Stimulated activated CD4-positive, alpha-beta T cell treated with anti-CD3 and anti-CD28 coated beads, Interleukin-15, amount 100 ng/mL, for 48 hours (primary cell): Measurements from ENCODE around the gene RABEP1.

Source experiments
- DNase-seq, 2 donors: peaks; one replicate each; pipeline ENCODE4 v3.0.0-alpha.2; 2020; ENCODE audit warnings: low read depth in 2 of 2

The RABEP1 gene

DNA sequence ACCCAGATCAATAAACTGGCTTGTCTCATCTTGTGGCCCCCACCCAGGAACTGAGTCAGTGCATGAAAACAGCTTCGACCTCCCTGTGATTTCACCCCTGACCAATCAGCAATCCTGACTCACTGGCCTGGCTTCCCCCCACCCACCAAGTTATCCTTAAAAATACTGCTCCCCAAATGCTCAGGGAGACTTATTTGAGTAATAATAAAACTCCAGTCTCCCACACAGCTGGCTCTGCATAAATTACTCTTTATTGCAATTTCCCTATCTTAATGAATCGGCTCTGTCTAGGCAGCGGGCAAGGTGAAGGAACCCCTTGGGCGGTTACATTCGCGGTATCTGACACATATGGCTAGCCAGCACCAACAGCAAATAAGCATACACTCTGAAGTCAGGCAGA, 9.8 kb upstream of the RABEP1 start:
- DNase-seq, result peak; percentile 30 to 33

- DNase-seq, result peak in 1 of 2 donors; percentile 10
These were observed 646 bp downstream of the RABEP1 start for GRCh38 chr17:5282642-5283217.

DNA sequence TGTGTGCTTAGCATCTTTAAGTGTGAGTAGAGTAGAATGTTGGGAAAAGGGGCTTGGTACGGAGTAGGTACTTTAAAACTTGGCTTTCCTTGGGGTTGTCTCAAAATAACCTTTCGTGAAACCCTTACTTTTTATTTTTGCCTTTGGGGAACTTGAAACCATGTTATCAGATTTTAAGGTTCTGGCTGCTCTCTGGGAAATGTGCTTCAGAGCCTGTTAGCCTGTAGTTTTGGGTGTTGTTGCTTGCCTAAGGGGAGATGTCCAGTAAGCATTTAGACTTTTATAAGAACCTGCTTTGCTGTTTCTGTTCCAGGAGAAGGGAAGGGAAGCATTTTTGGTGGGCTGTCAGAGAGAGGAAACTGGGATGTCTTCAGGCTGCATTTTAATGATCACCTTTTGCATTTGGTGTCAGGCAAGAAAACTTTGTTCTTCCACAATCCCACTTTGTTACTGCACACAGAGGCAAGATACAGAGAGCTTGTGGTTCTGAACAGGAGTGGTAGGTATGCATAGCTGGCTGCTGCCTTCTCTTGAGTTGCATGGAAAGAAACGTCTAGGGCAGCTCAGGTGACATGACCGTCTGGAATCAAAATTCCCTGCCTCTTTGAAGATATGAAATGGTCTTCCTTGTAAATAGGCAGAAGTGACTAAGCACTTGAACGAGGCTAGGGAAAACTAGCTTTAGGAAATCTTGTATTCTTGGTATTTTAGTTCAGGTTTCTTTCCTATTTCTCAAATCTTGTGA, 1.7 kb downstream of the RABEP1 start:
- DNase-seq, result no peak

DNA sequence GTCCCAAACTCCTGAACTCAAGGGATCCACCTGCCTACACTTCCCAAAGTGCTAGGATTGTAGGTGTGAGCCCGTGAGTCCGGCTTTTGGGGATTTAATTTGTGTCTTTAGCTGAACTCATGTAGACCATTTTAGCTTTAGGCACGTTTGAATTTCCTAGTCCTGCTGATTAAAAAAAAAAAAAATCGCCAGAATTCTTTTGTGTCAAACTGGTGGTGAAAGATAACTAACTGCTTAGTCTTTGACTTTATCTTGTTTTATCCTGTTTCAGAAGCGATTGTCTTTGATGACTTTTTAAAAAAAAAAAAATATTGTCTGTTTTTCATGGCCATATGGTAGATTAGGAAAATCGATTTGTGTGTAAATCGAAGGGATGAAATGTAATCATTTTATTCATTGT, 2.6 kb downstream of the RABEP1 start:
- DNase-seq, result no peak

- DNase-seq, result no peak
These were observed 4.8 kb downstream of the RABEP1 start for GRCh38 chr17:5286846-5287245.

DNA sequence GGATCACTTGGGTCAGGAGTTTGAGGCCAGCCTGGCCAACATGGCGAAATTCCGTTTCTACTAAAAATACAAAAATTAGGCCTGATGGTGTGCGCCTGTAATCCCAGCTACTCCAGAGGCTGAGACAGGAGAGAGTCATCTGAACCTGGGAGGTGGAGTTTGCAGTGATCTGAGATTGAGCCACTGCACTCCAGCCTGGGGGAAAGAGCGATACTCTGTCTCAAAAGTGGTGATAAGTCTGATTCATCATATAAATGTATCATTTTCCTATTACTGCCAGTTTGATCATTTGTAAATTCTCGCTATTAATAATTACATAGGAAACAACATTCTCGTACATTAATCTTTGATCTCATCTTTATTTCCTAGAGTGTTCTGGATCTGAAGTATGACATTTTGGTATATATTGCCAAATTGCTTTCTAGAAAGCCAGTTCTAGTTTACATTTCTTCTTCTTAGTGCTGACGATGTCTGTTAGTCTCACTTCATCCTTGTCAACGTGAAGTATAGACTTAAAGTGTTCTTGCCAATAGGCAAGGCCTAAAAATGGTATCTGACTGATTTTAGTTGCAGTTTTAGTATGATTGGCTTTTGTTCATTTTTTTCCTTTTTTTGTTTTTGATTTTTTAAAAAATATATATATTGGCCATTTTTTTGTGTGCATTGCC, 9.7 kb downstream of the RABEP1 start:
- no peak for DNase-seq

DNA sequence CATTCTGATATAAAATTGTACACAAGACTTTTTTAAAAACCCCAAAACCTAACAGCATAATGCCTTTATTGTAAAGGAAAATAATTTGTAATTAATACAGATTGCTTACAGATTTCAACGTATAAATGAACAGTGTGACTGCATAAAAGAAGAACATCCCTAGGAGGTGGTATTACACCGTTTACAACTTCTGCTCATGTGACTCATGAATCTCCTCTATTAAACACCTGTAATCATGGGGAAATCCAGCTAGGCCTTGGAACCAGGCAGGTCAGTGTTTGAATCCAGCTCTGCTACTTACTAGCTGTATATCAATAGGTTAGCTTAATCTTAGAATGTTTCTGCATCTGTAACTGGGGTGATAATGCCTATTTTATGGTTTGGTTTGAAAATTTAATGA, 15.2 kb downstream of the RABEP1 start:
- DNase-seq, result no peak

GRCh38 chr17:5299383-5299782, 17.3 kb downstream of the RABEP1 start:
- no peak for DNase-seq

DNA sequence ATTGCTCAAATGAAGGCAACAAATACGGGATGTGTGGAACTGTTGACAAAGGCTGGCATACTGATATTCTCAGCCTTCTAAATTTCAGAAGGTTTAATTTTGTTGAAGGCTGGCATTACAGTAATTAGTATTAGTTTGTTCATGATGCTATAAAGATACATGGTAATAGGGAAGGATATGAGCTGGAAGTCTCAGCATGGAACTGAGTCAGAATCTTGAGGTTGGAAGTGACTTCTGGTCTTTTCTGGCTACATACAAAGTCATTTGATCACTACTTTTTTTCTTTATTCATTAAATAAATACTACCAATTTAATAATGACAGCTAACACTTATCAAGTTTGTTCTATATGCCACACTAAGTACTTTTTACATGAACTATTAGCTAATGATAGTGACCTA, 22.6 kb downstream of the RABEP1 start:
- DNase-seq, result no peak

GRCh38 chr17:5309851-5310250, 27.8 kb downstream of the RABEP1 start:
- no peak for DNase-seq

DNA sequence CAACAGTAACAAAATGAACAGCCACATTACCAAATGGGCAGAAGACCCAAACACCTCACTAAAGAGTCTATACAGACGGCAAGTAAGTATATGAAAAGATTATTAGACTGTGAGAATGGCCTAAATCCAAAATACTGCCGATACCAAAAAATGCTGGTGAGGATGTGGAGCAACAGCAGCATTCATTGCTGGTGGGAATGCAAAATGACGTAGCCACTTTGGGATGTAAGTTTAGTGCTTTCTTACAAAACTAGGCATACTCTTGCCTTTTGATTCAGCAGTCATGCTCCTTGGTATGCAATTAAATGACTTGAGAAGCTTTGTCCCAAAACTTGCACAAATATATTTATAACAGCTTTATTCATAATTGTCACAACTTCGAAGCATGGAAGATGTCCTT, 43.8 kb downstream of the RABEP1 start:
- no peak for DNase-seq

- no peak for DNase-seq
These were observed 47.9 kb downstream of the RABEP1 start for GRCh38 chr17:5329784-5330557.

DNA sequence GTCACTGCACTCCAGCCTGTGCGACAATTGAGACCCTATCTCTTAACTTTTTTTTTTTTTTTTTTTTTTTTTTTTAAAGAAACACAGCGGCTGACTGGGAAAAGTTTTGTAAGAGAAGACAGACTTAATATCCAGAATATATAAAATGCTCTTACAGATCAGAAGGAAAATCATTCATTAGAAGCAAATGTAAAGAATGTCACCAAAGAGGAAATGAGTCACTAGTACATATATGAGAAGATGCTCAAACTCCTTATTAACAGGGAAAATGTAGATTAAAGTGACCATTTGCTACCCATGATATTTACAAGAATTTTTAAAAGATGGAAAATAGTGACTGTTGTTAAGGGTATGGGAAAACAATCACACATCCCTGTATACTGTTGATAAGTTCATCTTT, 48.9 kb downstream of the RABEP1 start:
- DNase-seq, result no peak

DNA sequence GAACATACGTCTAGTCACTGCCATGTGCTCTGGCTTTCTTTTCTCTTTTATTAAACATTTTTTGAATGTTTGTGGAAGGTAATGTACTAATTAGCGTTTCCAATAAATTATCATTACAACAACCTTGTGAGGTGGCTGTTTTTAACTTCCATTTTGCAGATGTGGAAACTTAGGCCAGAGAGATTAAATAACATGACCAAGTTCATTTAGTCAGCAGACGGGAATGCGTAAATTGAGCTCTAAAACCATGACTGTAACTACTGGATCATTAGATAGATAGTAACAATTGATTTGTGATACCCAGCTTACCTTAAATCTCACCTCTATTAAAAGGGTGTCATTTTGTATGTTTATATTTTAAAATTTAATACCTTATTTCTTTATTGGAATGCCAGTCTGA, 49.4 kb downstream of the RABEP1 start:
- no peak for DNase-seq

DNA sequence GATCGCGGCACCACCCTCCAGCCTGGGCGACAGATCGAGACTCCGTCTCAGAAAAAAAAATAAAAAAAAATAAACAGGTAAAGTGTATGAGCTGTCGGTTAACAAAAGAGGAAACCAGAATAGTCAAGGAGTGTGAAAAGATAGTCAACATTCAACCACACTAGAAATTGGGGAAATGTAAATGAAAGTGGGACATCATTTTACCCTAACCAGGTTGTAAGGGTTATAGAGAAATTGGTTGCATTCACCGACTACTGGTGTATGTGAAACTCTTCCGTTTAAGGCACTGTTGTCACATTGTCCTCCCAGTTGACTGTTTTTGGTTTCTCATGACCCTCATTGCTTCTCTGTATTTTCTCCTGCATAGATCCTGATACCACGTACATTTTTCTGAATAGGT, 62.8 kb downstream of the RABEP1 start:
- DNase-seq, result no peak

DNA sequence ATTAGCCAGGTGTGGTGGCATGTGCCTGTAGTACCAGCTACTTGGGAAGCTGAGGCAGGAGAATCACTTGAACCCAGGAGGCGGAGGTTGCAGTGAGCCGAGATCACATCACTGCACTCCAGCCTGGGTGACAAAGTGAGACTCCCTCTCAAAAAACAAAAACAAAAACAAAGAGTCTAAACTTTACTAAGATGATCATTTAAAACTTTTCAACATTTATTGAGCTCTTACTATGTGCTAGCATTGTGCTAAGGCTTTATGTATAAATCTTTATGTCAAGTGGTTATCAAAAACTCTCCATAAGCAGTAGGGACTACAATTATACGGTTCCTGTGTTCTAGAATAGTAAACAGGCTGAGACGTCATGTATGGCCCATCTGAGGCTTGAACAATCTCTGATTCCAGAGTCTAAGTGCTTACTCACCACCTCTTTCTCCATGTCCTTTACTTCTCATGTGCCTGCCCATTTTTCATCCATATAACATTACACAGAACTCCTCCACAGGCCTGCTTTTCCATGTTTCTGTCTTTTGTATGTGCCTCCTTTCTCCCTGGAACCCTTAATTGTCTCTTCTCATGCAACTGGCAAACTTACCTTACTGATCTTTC, 70.7 kb downstream of the RABEP1 start:
- no peak for DNase-seq

DNA sequence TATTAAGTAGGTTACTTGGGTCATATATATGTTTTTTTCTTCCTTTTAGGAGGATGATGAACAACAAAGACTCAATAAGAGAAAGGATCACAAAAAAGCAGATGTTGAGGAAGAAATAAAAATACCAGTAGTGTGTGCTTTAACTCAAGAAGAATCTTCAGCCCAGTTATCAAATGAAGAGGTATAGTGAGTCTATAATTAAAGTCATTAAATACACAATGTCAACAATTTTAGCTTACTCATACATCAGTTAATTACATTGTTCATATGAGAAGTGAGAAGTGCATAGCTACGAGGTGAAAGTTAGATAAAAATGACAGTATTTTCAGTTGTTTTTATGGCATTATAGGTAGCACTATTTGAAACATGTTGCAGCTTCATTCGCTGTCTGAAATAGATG, 72.2 kb downstream of the RABEP1 start:
- DNase-seq, result no peak

GRCh38 chr17:5354886-5355415, 72.9 kb downstream of the RABEP1 start:
- no peak for DNase-seq

DNA sequence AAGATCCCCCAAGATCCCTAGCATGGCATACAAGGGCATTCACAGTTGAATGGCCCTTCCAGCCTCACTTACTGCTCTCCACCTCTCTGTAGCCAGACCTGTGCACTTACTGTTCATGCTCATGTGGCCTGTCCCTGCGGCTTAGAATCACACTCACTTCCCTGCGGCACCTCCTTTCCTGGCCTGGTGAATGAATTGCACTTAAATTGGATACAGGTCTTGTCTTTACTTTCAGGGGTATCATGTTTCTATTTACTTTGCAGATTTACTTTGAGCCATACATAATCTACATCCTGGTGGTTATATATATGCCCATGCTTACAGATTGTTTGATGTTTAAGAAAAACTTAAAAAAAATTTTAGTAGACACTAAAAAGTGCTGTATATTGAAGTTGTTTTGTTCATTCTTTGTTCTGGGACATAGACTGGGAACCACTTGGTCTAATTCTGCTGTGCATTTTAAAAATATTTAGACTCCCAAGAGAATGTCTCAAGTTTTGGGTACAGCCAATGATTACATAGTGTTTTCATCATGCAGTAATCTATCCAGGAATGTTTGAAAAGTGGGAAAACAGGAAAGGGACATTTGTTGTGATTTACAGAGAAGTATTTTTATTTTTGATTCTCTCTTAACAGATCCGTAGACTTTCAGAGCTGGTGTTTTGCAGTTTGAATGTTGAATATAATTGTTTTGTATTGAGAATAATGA, 73.5 kb downstream of the RABEP1 start:
- DNase-seq, result no peak

DNA sequence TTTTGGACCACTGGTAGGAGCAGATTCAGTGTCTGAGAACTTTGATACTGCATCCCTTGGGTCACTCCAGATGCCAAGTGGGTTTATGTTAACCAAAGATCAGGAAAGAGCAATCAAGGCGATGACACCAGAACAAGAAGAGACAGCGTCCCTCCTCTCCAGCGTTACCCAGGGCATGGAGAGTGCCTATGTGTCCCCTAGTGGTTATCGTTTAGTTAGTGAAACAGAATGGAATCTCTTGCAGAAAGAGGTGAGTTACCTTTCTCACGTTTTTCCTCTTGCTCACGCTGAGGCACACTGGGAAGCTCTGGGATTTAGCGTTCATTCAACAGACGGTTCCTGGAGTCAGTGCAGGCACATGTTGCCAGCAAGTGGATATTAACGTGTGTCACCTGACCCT, 79.3 kb downstream of the RABEP1 start:
- DNase-seq, result no peak

- no peak for DNase-seq
These were observed 80.2 kb downstream of the RABEP1 start for GRCh38 chr17:5362162-5362811.
